GM12864 (cell line): Measurements from ENCODE around the gene HRH3.

Source experiments
- DNase-seq: peaks from one replicate; pipeline ENCODE4 v3.0.0-alpha.2; 2011; ENCODE audit warnings: low read depth
- H3K4me3 ChIP-seq: 2 replicates; pipeline ENCODE4 v1.5.1; 2011; ENCODE audit warnings: mild to moderate bottlenecking, low read depth, low read length, control low read depth
- CTCF ChIP-seq: IDR thresholded peaks from 2 replicates; pipeline ENCODE4 v1.5.1; 2011; ENCODE audit warnings: low read depth, mild to moderate bottlenecking, moderate library complexity, low read length, control low read depth, inconsistent platforms; ENCODE audit errors: missing control alignments

Gene HRH3

GRCh38 chr20:62231292-62231691, 11.2 kb upstream of the HRH3 start:
- no peak for TF ChIP-seq CTCF
- H3K4me3 ChIP-seq, result no peak overlapping the region
- DNase-seq, result no peak

GRCh38 chr20:62230696-62231095, 10.6 kb upstream of the HRH3 start:
- TF ChIP-seq CTCF, result no peak
- no peak overlapping the region for H3K4me3 ChIP-seq
- DNase-seq, result no peak

- no peak for DNase-seq
- no peak for TF ChIP-seq CTCF
- H3K4me3 ChIP-seq, result no peak overlapping the region
These were observed 10.2 kb upstream of the HRH3 start for GRCh38 chr20:62230276-62230675.

- no peak overlapping the region for H3K4me3 ChIP-seq
- no peak for DNase-seq
- TF ChIP-seq CTCF, result no peak
These were observed 9.6 kb upstream of the HRH3 start for GRCh38 chr20:62229667-62230066.

- H3K4me3 ChIP-seq, result no peak overlapping the region
- no peak for TF ChIP-seq CTCF
- DNase-seq, result no peak
These were observed 9.0 kb upstream of the HRH3 start for GRCh38 chr20:62228982-62229545.

GRCh38 chr20:62227977-62228958, 8.2 kb upstream of the HRH3 start:
- no peak for DNase-seq
- TF ChIP-seq CTCF, result no peak
- no peak overlapping the region for H3K4me3 ChIP-seq

GRCh38 chr20:62227591-62227976, 7.5 kb upstream of the HRH3 start:
- TF ChIP-seq CTCF, result no peak
- no peak overlapping the region for H3K4me3 ChIP-seq
- no peak for DNase-seq
